ENCODE data around the gene ANGPTL3.
A peak's percentile ranks its signal among the peaks of the same experiment; 100 is the strongest.

Gene ANGPTL3

DNA sequence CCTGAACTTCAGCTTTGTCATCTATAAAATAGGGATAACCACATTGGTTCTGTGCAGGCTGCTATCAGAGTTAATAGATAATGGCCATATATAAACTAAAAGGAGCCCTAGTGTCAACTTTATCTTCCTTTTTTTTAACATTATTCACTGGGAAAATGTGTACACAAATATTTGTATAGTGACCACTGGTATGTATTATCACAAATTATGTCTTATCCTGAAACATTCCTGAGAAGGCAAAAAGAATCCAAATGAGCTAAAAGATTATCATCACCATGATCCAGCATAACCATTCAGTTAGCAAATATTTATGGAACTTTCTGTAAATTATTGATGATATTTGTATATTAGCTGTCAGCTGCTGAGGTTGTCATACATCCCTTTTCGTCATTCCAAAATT, 16.6 kb downstream of the ANGPTL3 start:
- Histone ChIP-seq H3K27ac (ENCODE audit: low read length, poor library complexity, severe bottlenecking) (no peak overlapping the region), H3K4me3 (ENCODE audit: insufficient read depth in 1 of 2, low read depth in 1 of 2, low read length in 2 of 2) (no peak overlapping the region), H2BK15ac (ENCODE audit: low read depth, poor library complexity, severe bottlenecking) (no peak overlapping the region)

DNA sequence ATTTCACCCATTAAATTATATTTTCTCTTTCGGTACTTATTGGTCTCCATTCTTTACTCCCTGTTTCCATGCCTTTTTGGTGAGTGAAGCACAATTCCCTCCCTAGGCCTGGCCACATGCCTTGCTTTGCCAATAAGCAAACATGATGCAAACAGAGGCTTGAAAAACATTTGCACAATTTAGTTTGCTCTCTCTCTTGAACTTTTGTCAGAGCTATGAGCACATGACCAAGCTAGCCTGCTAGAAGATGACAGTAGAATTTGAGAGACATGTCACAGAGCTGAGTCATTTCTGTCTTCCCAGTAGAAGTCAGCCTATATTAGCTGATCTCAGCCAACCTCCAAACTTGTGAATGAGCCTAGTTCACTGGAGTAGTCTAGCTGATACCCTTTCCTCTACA, 24.6 kb downstream of the ANGPTL3 start:
- WGBS, result 89% methylated on average over 1 of the region's 1 CpG
- H3K18ac ChIP-seq (ENCODE audit: low read depth in 1 of 2, low read length in 2 of 2), result no peak overlapping the region

More for the DNA sequence above, 16.6 kb downstream of the ANGPTL3 start:
- Histone ChIP-seq H2BK120ac (ENCODE audit: low read depth, low read length) (no peak overlapping the region), H3K23ac (ENCODE audit: low read length in 2 of 2) (no peak overlapping the region), H3K27me3 (ENCODE audit: control insufficient read depth in 1 of 2, insufficient read depth in 1 of 2, low read length in 2 of 2) (no peaks in the 10 kb centered on the region), H3K14ac (ENCODE audit: low read length in 2 of 2) (no peak overlapping the region), H3K4ac (ENCODE audit: low read depth in 1 of 2, low read length in 2 of 2) (no peak overlapping the region), H3K4me1 (ENCODE audit: control insufficient read depth, insufficient read depth, low read depth, low read length) (no peaks in the 10 kb centered on the region), H3K36me3 (ENCODE audit: control insufficient read depth in 1 of 2, insufficient read depth in 2 of 2, low read depth in 1 of 2, low read length in 2 of 2) (peaks cover 0 to 48% of the 10 kb centered on the region in 2 experiments), H3K79me1 (replicated peaks; ENCODE audit: low read length, poor library complexity, severe bottlenecking) (peaks cover 4% of the 10 kb centered on the region), H2BK5ac (ENCODE audit: low read depth, low read length, poor library complexity, severe bottlenecking) (no peak overlapping the region), H2AK5ac (ENCODE audit: low read length, severe bottlenecking) (no peak overlapping the region), H3K9ac (ENCODE audit: low read length) (no peak overlapping the region), H3K4me2 (ENCODE audit: low read length, poor library complexity, severe bottlenecking) (no peak overlapping the region), H4K8ac (ENCODE audit: low read length) (no peak overlapping the region), H2AFZ (ENCODE audit: low read depth, low read length) (no peak overlapping the region), H3K18ac (ENCODE audit: low read depth in 1 of 2, low read length in 2 of 2) (no peak overlapping the region), H4K91ac (ENCODE audit: low read length) (no peak overlapping the region), H2BK12ac (ENCODE audit: low read length in 2 of 2) (no peak overlapping the region), H3K9me3 (ENCODE audit: control insufficient read depth, low read length) (no peaks in the 10 kb centered on the region)
- WGBS, result no CpG with 5 or more reads among the region's 1 CpG
- DNase-seq, result no peak

DNA sequence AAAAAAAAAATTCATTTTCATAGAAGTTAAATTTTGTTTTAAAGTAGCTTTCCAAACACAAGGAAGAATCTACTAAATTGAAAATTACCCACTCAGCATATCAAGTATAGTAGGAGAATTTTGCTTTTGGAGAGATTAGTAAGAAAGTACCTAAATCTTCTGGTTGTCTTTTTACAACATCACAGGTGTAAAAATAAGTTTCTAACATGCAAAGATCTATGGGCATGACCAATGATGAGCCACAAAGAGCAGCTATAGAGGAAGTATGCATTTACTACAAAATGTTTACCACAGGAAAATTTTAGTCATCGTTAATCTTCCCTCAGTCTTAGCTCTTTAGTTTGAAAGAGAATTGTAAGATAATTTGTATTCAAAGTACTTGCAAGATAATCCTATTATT, 28.1 kb downstream of the ANGPTL3 start:
- no peak overlapping the region for H2AK5ac ChIP-seq (ENCODE audit: low read length, severe bottlenecking)
- no peak overlapping the region for H2BK15ac ChIP-seq (ENCODE audit: low read depth, poor library complexity, severe bottlenecking)
- H3K4me1 ChIP-seq (ENCODE audit: control insufficient read depth, insufficient read depth, low read depth, low read length), result peaks cover 3% of the 10 kb centered on the region
- H3K14ac ChIP-seq (ENCODE audit: low read length in 2 of 2), result no peak overlapping the region
- no peak overlapping the region for H3K4me3 ChIP-seq (ENCODE audit: insufficient read depth in 1 of 2, low read depth in 1 of 2, low read length in 2 of 2)
- H3K27me3 ChIP-seq (ENCODE audit: control insufficient read depth in 1 of 2, insufficient read depth in 1 of 2, low read length in 2 of 2), result no peaks in the 10 kb centered on the region
- H2BK12ac ChIP-seq (ENCODE audit: low read length in 2 of 2), result no peak overlapping the region
- H2BK5ac ChIP-seq (ENCODE audit: low read depth, low read length, poor library complexity, severe bottlenecking), result no peak overlapping the region
- H3K18ac ChIP-seq (ENCODE audit: low read depth in 1 of 2, low read length in 2 of 2), result no peak overlapping the region
- H3K4ac ChIP-seq (ENCODE audit: low read depth in 1 of 2, low read length in 2 of 2), result no peak overlapping the region
- H3K27ac ChIP-seq (ENCODE audit: low read length, poor library complexity, severe bottlenecking), result no peak overlapping the region
- no peak overlapping the region for H3K23ac ChIP-seq (ENCODE audit: low read length in 2 of 2)
- no peak overlapping the region for H4K8ac ChIP-seq (ENCODE audit: low read length)
- WGBS, result no CpG with 5 or more reads among the region's 1 CpG
- no peak overlapping the region for H3K4me2 ChIP-seq (ENCODE audit: low read length, poor library complexity, severe bottlenecking)
- DNase-seq, result peak; percentile 58
- no peak overlapping the region for H2AFZ ChIP-seq (ENCODE audit: low read depth, low read length)
- H3K9ac ChIP-seq (ENCODE audit: low read length), result no peak overlapping the region
- H3K36me3 ChIP-seq (ENCODE audit: control insufficient read depth in 1 of 2, insufficient read depth in 2 of 2, low read depth in 1 of 2, low read length in 2 of 2), result peaks cover 3 to 36% of the 10 kb centered on the region in 2 experiments
- no peaks in the 10 kb centered on the region for H3K9me3 ChIP-seq (ENCODE audit: control insufficient read depth, low read length)
- H3K79me1 ChIP-seq (replicated peaks; ENCODE audit: low read length, poor library complexity, severe bottlenecking), result peaks cover 4% of the 10 kb centered on the region
- no peak overlapping the region for H4K91ac ChIP-seq (ENCODE audit: low read length)
- no peak overlapping the region for H2BK120ac ChIP-seq (ENCODE audit: low read depth, low read length)

More for the DNA sequence above, 24.6 kb downstream of the ANGPTL3 start:
- Histone ChIP-seq H2AFZ (ENCODE audit: low read depth, low read length) (no peak overlapping the region), H2BK120ac (ENCODE audit: low read depth, low read length) (no peak overlapping the region), H3K27me3 (ENCODE audit: control insufficient read depth in 1 of 2, insufficient read depth in 1 of 2, low read length in 2 of 2) (no peaks in the 10 kb centered on the region), H3K27ac (ENCODE audit: low read length, poor library complexity, severe bottlenecking) (peak overlapping the region; percentile 6), H2BK15ac (ENCODE audit: low read depth, poor library complexity, severe bottlenecking) (no peak overlapping the region), H2BK12ac (ENCODE audit: low read length in 2 of 2) (no peak overlapping the region), H3K9ac (ENCODE audit: low read length) (peak overlapping the region; percentile 68), H3K4ac (ENCODE audit: low read depth in 1 of 2, low read length in 2 of 2) (no peak overlapping the region), H3K79me1 (replicated peaks; ENCODE audit: low read length, poor library complexity, severe bottlenecking) (no peaks in the 10 kb centered on the region), H3K36me3 (ENCODE audit: control insufficient read depth in 1 of 2, insufficient read depth in 2 of 2, low read depth in 1 of 2, low read length in 2 of 2) (peaks cover 0 to 50% of the 10 kb centered on the region in 2 experiments), H4K91ac (ENCODE audit: low read length) (no peak overlapping the region), H4K8ac (ENCODE audit: low read length) (no peak overlapping the region), H3K14ac (ENCODE audit: low read length in 2 of 2) (no peak overlapping the region), H2BK5ac (ENCODE audit: low read depth, low read length, poor library complexity, severe bottlenecking) (no peak overlapping the region), H3K9me3 (ENCODE audit: control insufficient read depth, low read length) (no peaks in the 10 kb centered on the region), H3K23ac (ENCODE audit: low read length in 2 of 2) (no peak overlapping the region), H3K4me1 (ENCODE audit: control insufficient read depth, insufficient read depth, low read depth, low read length) (peaks cover 3% of the 10 kb centered on the region), H3K4me3 (ENCODE audit: insufficient read depth in 1 of 2, low read depth in 1 of 2, low read length in 2 of 2) (no peak overlapping the region), H3K4me2 (ENCODE audit: low read length, poor library complexity, severe bottlenecking) (no peak overlapping the region), H2AK5ac (ENCODE audit: low read length, severe bottlenecking) (no peak overlapping the region)
- DNase-seq, result peak; percentile 97

DNA sequence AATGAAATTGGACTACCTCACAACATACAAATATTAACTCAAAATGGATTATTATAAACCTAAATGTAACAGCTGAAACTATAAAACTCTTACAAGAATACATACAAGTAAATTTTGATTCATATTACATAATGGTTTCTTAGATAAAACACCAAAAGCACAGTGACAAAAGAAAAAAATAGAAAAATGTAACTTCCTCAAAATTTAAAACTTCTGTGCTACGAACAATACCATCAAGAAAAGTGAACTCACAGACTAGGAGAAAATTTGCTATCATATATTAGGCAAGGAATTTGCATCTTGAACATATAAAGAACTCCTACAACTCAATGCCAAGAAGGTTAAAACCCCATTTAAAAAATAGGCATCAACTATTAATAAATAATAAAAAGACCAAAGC, 31.2 kb downstream of the ANGPTL3 start:
- H3K9me3 ChIP-seq (ENCODE audit: control insufficient read depth, low read length), result peaks cover 5% of the 10 kb centered on the region
- no peak overlapping the region for H3K27ac ChIP-seq (ENCODE audit: low read length, poor library complexity, severe bottlenecking)
- WGBS, result 100% methylated on average over 1 of the region's 1 CpG
- H3K9ac ChIP-seq (ENCODE audit: low read length), result no peak overlapping the region
- H2BK5ac ChIP-seq (ENCODE audit: low read depth, low read length, poor library complexity, severe bottlenecking), result no peak overlapping the region
- no peak overlapping the region for H4K91ac ChIP-seq (ENCODE audit: low read length)
- H3K4me1 ChIP-seq (ENCODE audit: control insufficient read depth, insufficient read depth, low read depth, low read length), result no peaks in the 10 kb centered on the region
- H3K4me2 ChIP-seq (ENCODE audit: low read length, poor library complexity, severe bottlenecking), result no peak overlapping the region
- H3K4ac ChIP-seq (ENCODE audit: low read depth in 1 of 2, low read length in 2 of 2), result no peak overlapping the region
- H4K8ac ChIP-seq (ENCODE audit: low read length), result no peak overlapping the region
- no peak overlapping the region for H2AK5ac ChIP-seq (ENCODE audit: low read length, severe bottlenecking)
- H2AFZ ChIP-seq (ENCODE audit: low read depth, low read length), result no peak overlapping the region
- H2BK15ac ChIP-seq (ENCODE audit: low read depth, poor library complexity, severe bottlenecking), result no peak overlapping the region
- H3K18ac ChIP-seq (ENCODE audit: low read depth in 1 of 2, low read length in 2 of 2), result no peak overlapping the region
- no peak overlapping the region for H2BK12ac ChIP-seq (ENCODE audit: low read length in 2 of 2)
- peaks cover 6% of the 10 kb centered on the region for H3K79me1 ChIP-seq (replicated peaks; ENCODE audit: low read length, poor library complexity, severe bottlenecking)
- no peak overlapping the region for H3K4me3 ChIP-seq (ENCODE audit: insufficient read depth in 1 of 2, low read depth in 1 of 2, low read length in 2 of 2)
- no peak overlapping the region for H2BK120ac ChIP-seq (ENCODE audit: low read depth, low read length)
- no peak overlapping the region for H3K23ac ChIP-seq (ENCODE audit: low read length in 2 of 2)
- no peak for DNase-seq
- H3K36me3 ChIP-seq (ENCODE audit: control insufficient read depth in 1 of 2, insufficient read depth in 2 of 2, low read depth in 1 of 2, low read length in 2 of 2), result peaks cover 4 to 64% of the 10 kb centered on the region in 2 experiments
- no peaks in the 10 kb centered on the region for H3K27me3 ChIP-seq (ENCODE audit: control insufficient read depth in 1 of 2, insufficient read depth in 1 of 2, low read length in 2 of 2)
- H3K14ac ChIP-seq (ENCODE audit: low read length in 2 of 2), result no peak overlapping the region
